ENCODE data around the gene DNAL4. TPM values are rescaled to one million over a fixed set of nuclear protein-coding genes. Genes with fewer than 3 reads are reported as not detected.

DNAL4 gene
- total and polyA plus RNA-seq, 10 of the 15 experiments (the other 5 are each of a cell fraction or from before 2014, with no cell fraction given) = 0.35 to 8.5 (median 6.3) TPM; not detected in 1

GRCh38 chr22:38751422-38752346 lies 42.3 kb downstream of the DNAL4 start:
- FAIRE-seq (peak; percentile 84), ATAC-seq (peak; percentile 70), DNase-seq (ENCODE audit: low read depth, low spot score) (peak; percentile 65)
- BruUV-seq (replicated peaks) = no TSS peak
- peak overlapping the region; percentile 37 for H2AFZ ChIP-seq (ENCODE audit: control insufficient read depth, low read depth, low read length)
- H3K9ac ChIP-seq (ENCODE audit: control insufficient read depth, insufficient read depth, low read length) = peak overlapping the region; percentile 63
- H3K79me2 ChIP-seq (ENCODE audit: control insufficient read depth, insufficient read depth, low read length) = peaks cover 52% of the 10 kb centered on the region
- H3K9me3 ChIP-seq (replicated peaks; ENCODE audit: control insufficient read depth, insufficient read depth, low read length) = no peaks in the 10 kb centered on the region
- H3K4me2 ChIP-seq (ENCODE audit: control insufficient read depth, insufficient read depth) = peak overlapping the region; percentile 90
- H3K27me3 ChIP-seq (replicated peaks in 1 of 2; ENCODE audit: control insufficient read depth in 2 of 2, insufficient read depth in 2 of 2, low read length in 1 of 2) = no peaks in the 10 kb centered on the region
- peak overlapping the region; percentile 93 for H3K27ac ChIP-seq (ENCODE audit: control insufficient read depth, insufficient read depth)
- peaks cover 27% of the 10 kb centered on the region for H3K4me1 ChIP-seq (ENCODE audit: control insufficient read depth, insufficient read depth, low read length)
- intact Hi-C loops (cut with micrococcal nuclease; ENCODE audit: unreplicated experiment) (loop anchor here (10.0 kb wide), 1 partner anchor 907 kb away; the partner anchor contains the start of genes ANKRD54 and EIF3L), in situ Hi-C loops (cut with MboI) (no loop called here)
- peaks cover 28 to 29% of the 10 kb centered on the region in 2 experiments for H3K36me3 ChIP-seq (ENCODE audit: control insufficient read depth in 2 of 2, insufficient read depth in 2 of 2, low read length in 1 of 2)
- CTCF ChIA-PET = interaction anchor here (0.6 to 2.3 kb wide), 6 partner anchors 15 to 397 kb away, joined by 3 to 10 read pairs (median 4); partner anchors contain the start of gene TOMM22
- peak overlapping the region; percentile 61 for H3K4me3 ChIP-seq
- RAD21 ChIA-PET (ENCODE audit: unreplicated experiment) = interaction anchor here (0.9 to 2.1 kb wide), 4 partner anchors 16 to 118 kb away, joined by 3 to 11 read pairs (median 4); partner anchors contain the start of gene GTPBP1
- POLR2A ChIA-PET = interaction anchor here (1.4 to 5.1 kb wide), 2 partner anchors 45 to 53 kb away, joined by 3 to 27 read pairs; partner anchors contain the start of gene GTPBP1
- SMC1A ChIA-PET (ENCODE audit: uncharacterized antibody, unreplicated experiment) = interaction anchor here (1.1 to 1.7 kb wide), 5 partner anchors 18 to 68 kb away, joined by 3 to 7 read pairs (median 4); no protein-coding TSS in a partner anchor
- H4K20me1 ChIP-seq (ENCODE audit: control insufficient read depth, insufficient read depth) = no peaks in the 10 kb centered on the region
- 1% methylated on average over 24 of the region's 24 CpGs for WGBS (ENCODE audit: insufficient coverage, insufficient replicate concordance, low lambda C conversion rate, missing lambda C conversion rate)
- TF ChIP-seq RELA (IDR thresholded peaks at IDR 0.05; ENCODE audit: borderline replicate concordance, partially characterized antibody) = no peak
- no peak for TF ChIP-seq PAX8 (IDR thresholded peaks at IDR 0.05)
- TF ChIP-seq RUNX3 (IDR thresholded peaks at IDR 0.05; ENCODE audit: low read length) = peak; percentile 81
- peak; percentile 59; the same call in 1 of the 2 replicates for TF ChIP-seq MTA2 (IDR thresholded peaks at IDR 0.05; ENCODE audit: low read depth)
- TF ChIP-seq, protein P1, sequence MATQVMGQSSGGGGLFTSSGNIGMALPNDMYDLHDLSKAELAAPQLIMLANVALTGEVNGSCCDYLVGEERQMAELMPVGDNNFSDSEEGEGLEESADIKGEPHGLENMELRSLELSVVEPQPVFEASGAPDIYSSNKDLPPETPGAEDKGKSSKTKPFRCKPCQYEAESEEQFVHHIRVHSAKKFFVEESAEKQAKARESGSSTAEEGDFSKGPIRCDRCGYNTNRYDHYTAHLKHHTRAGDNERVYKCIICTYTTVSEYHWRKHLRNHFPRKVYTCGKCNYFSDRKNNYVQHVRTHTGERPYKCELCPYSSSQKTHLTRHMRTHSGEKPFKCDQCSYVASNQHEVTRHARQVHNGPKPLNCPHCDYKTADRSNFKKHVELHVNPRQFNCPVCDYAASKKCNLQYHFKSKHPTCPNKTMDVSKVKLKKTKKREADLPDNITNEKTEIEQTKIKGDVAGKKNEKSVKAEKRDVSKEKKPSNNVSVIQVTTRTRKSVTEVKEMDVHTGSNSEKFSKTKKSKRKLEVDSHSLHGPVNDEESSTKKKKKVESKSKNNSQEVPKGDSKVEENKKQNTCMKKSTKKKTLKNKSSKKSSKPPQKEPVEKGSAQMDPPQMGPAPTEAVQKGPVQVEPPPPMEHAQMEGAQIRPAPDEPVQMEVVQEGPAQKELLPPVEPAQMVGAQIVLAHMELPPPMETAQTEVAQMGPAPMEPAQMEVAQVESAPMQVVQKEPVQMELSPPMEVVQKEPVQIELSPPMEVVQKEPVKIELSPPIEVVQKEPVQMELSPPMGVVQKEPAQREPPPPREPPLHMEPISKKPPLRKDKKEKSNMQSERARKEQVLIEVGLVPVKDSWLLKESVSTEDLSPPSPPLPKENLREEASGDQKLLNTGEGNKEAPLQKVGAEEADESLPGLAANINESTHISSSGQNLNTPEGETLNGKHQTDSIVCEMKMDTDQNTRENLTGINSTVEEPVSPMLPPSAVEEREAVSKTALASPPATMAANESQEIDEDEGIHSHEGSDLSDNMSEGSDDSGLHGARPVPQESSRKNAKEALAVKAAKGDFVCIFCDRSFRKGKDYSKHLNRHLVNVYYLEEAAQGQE (IDR thresholded peaks at IDR 0.05; ENCODE audit: low read depth, low read length) = peak; percentile 67; the same call in 1 of the 2 replicates
- TF ChIP-seq DPF2 (IDR thresholded peaks at IDR 0.05) = peak; percentile 75; the same call in 1 of the 2 replicates
- TF ChIP-seq KAT2A (conservative IDR thresholded peaks at IDR 0.05; ENCODE audit: control insufficient read depth, low read depth, low read length) = no peak
- peak; percentile 48 for TF ChIP-seq IKZF1 (conservative IDR thresholded peaks at IDR 0.05)
- TF ChIP-seq, protein P2, sequence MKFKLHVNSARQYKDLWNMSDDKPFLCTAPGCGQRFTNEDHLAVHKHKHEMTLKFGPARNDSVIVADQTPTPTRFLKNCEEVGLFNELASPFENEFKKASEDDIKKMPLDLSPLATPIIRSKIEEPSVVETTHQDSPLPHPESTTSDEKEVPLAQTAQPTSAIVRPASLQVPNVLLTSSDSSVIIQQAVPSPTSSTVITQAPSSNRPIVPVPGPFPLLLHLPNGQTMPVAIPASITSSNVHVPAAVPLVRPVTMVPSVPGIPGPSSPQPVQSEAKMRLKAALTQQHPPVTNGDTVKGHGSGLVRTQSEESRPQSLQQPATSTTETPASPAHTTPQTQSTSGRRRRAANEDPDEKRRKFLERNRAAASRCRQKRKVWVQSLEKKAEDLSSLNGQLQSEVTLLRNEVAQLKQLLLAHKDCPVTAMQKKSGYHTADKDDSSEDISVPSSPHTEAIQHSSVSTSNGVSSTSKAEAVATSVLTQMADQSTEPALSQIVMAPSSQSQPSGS (IDR thresholded peaks at IDR 0.05; ENCODE audit: low read length) = no peak
- peak; percentile 6; the same call in 1 of the 2 replicates for TF ChIP-seq POLR2AphosphoS5 (IDR thresholded peaks at IDR 0.05; ENCODE audit: low read length)
- no peak for TF ChIP-seq ZBTB4 (CRISPR knock-in tag; IDR thresholded peaks at IDR 0.05)
- no peak for TF ChIP-seq ZNF207 (IDR thresholded peaks at IDR 0.05; ENCODE audit: borderline replicate concordance)
- TF ChIP-seq TAF1 (IDR thresholded peaks at IDR 0.05; ENCODE audit: borderline replicate concordance, low read depth, low read length) = 0 out of 2 replicates have a peak, but pooled peaks have one; percentile 27
- no peak for TF ChIP-seq JUNB (IDR thresholded peaks at IDR 0.05)
